ENCODE measurements around the gene PIEZO1. TPM values are rescaled to one million over a fixed set of nuclear protein-coding genes. Genes with fewer than 3 reads are reported as not detected.

The PIEZO1 gene
- total and polyA plus RNA-seq, 9 of the 15 experiments (the other 6 are each of a cell fraction or from before 2014, with no cell fraction given): 3.6 to 432 (median 131) TPM

DNA sequence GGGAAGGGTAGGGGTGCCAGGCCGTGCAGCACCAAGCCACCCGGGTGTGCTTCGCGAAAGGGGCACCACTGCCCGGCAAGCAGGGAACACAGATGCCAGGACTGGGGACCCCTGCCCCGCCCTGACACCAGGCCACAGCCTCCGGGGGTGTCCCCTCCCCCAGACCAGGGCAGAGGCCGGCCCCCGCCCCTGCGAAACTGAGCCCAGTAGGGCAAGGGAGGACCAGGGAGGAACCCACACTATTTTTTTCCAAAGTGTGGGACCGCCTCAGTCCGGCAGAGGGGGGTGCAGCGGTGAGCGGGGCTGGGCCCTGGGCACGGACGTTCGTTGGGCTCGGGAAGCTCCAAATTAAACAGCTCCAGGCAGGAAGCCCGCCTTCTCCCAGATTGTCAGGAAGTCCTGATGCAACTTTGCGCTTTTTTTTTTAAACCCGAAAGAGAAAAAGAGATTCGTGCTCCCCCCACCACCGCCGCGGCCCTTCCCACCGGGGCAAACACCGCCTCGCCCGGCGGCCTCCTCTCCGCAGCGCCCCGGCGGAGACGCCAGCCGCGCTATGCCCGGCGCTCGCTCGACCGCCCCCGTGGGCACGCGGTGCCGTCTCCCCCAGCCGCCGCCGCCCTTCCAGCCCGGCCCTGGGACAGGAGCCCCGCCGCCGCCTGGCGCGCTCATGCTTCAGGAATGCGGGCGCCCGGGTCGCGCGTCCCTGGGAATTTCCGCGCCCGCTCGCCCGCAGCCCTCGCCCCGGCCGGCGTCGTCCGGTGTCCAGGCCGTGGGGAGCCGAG, 755 bp downstream of the PIEZO1 start (continued):
- TF ChIP-seq CREM (IDR thresholded peaks at IDR 0.05; ENCODE audit: low read depth) (peak; percentile 19; the same call in 1 of the 2 replicates), SP1 (CRISPR knock-in tag; IDR thresholded peaks at IDR 0.05) (no peak), ZNF384 (IDR thresholded peaks at IDR 0.05; ENCODE audit: low read depth, low read length) (peak; percentile 86), GATAD2B (IDR thresholded peaks at IDR 0.05; ENCODE audit: borderline replicate concordance) (0 out of 2 replicates have a peak, but pooled peaks have one; percentile 16), TCF7 (IDR thresholded peaks at IDR 0.05; ENCODE audit: borderline replicate concordance) (no peak), SPI1 (IDR thresholded peaks at IDR 0.05; ENCODE audit: borderline replicate concordance, low read depth, low read length) (0 out of 2 replicates have a peak, but pooled peaks have one; percentile 35), TARDBP (IDR thresholded peaks at IDR 0.05) (no peak), ZNF444 (CRISPR knock-in tag; IDR thresholded peaks at IDR 0.05) (0 out of 2 replicates have a peak, but pooled peaks have one; percentile 14), SMC3 (conservative IDR thresholded peaks at IDR 0.05; ENCODE audit: insufficient read depth, low read depth, low read length) (peak; percentile 42; the same call in 1 of the 2 replicates), HNRNPL (IDR thresholded peaks at IDR 0.05; ENCODE audit: low read depth, low read length) (peak; percentile 77; the same call in 1 of the 2 replicates), CTBP1 (IDR thresholded peaks at IDR 0.05; ENCODE audit: borderline replicate concordance) (peak; percentile 33; the same call in 1 of the 2 replicates), SUPT5H (IDR thresholded peaks at IDR 0.05) (peak; percentile 38; the same call in 1 of the 2 replicates)
- TF ChIP-seq, protein P1, sequence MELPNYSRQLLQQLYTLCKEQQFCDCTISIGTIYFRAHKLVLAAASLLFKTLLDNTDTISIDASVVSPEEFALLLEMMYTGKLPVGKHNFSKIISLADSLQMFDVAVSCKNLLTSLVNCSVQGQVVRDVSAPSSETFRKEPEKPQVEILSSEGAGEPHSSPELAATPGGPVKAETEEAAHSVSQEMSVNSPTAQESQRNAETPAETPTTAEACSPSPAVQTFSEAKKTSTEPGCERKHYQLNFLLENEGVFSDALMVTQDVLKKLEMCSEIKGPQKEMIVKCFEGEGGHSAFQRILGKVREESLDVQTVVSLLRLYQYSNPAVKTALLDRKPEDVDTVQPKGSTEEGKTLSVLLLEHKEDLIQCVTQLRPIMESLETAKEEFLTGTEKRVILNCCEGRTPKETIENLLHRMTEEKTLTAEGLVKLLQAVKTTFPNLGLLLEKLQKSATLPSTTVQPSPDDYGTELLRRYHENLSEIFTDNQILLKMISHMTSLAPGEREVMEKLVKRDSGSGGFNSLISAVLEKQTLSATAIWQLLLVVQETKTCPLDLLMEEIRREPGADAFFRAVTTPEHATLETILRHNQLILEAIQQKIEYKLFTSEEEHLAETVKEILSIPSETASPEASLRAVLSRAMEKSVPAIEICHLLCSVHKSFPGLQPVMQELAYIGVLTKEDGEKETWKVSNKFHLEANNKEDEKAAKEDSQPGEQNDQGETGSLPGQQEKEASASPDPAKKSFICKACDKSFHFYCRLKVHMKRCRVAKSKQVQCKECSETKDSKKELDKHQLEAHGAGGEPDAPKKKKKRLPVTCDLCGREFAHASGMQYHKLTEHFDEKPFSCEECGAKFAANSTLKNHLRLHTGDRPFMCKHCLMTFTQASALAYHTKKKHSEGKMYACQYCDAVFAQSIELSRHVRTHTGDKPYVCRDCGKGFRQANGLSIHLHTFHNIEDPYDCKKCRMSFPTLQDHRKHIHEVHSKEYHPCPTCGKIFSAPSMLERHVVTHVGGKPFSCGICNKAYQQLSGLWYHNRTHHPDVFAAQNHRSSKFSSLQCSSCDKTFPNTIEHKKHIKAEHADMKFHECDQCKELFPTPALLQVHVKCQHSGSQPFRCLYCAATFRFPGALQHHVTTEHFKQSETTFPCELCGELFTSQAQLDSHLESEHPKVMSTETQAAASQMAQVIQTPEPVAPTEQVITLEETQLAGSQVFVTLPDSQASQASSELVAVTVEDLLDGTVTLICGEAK (IDR thresholded peaks at IDR 0.05): no peak; the same call in 1 of the 2 replicates
- TF ChIP-seq, protein P1 (CRISPR knock-in tag; IDR thresholded peaks at IDR 0.05): 0 out of 2 replicates have a peak, but pooled peaks have one; percentile 3
- TF ChIP-seq, protein P2, sequence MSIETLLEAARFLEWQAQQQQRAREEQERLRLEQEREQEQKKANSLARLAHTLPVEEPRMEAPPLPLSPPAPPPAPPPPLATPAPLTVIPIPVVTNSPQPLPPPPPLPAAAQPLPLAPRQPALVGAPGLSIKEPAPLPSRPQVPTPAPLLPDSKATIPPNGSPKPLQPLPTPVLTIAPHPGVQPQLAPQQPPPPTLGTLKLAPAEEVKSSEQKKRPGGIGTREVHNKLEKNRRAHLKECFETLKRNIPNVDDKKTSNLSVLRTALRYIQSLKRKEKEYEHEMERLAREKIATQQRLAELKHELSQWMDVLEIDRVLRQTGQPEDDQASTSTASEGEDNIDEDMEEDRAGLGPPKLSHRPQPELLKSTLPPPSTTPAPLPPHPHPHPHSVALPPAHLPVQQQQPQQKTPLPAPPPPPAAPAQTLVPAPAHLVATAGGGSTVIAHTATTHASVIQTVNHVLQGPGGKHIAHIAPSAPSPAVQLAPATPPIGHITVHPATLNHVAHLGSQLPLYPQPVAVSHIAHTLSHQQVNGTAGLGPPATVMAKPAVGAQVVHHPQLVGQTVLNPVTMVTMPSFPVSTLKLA (conservative IDR thresholded peaks at IDR 0.05): peak; percentile 41 to 59; a peak in 1 of 4 replicates
- TF ChIP-seq, protein P3, sequence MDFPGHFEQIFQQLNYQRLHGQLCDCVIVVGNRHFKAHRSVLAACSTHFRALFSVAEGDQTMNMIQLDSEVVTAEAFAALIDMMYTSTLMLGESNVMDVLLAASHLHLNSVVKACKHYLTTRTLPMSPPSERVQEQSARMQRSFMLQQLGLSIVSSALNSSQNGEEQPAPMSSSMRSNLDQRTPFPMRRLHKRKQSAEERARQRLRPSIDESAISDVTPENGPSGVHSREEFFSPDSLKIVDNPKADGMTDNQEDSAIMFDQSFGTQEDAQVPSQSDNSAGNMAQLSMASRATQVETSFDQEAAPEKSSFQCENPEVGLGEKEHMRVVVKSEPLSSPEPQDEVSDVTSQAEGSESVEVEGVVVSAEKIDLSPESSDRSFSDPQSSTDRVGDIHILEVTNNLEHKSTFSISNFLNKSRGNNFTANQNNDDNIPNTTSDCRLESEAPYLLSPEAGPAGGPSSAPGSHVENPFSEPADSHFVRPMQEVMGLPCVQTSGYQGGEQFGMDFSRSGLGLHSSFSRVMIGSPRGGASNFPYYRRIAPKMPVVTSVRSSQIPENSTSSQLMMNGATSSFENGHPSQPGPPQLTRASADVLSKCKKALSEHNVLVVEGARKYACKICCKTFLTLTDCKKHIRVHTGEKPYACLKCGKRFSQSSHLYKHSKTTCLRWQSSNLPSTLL (IDR thresholded peaks at IDR 0.05): peak; percentile 55
